Body of pancreas (tissue), 4 donors: ENCODE data around the gene ASTN2. TPM values are rescaled to one million over a fixed set of nuclear protein-coding genes. Genes with fewer than 3 reads are reported as not detected.

ENCODE experiments used
- ATAC-seq: fragments of 150-250 bp; one replicate; pipeline ENCODE4 v1.9.1; 2016
- DNase-seq, 4 donors: peaks; one replicate each; pipeline ENCODE4 v3.0.0-alpha.2; 2019
- H3K27ac ChIP-seq, 4 donors: fragments of 200-600 bp; sonication (generic); 1 replicate in 3 of 4; 2 replicates in 1 of 4; pipeline versions ENCODE4 v1.5.1 to v1.6.1; 2016 to 2019; ENCODE audit warnings: mild to moderate bottlenecking in 1 of 4, mixed read lengths in 1 of 4, moderate library complexity in 1 of 4
- H3K27me3 ChIP-seq, 2 donors: fragments of 200-600 bp; sonication (generic); one replicate each; pipeline ENCODE4 v1.6.0; 2016; ENCODE audit warnings: mild to moderate bottlenecking in 1 of 2
- H3K36me3 ChIP-seq, 2 donors: fragments of 200-600 bp; sonication (generic); replicated peaks in 1 of 2; 2 replicates each; pipeline ENCODE4 v1.5.1; 2016; ENCODE audit warnings: low read depth in 2 of 2; ENCODE audit not compliant: insufficient read depth in 1 of 2
- H3K4me1 ChIP-seq: fragments of 200-600 bp; sonication (generic); one replicate; pipeline ENCODE4 v1.6.0; 2016
- H3K4me3 ChIP-seq, 2 donors: fragments of 200-600 bp; sonication (generic); 1 replicate in 1 of 2; 2 replicates in 1 of 2; pipeline ENCODE4 v1.5.1; 2016 to 2019
- H3K9me3 ChIP-seq, 3 donors: fragments of 200-600 bp; sonication (generic); 1 replicate in 2 of 3; 2 replicates in 1 of 3; pipeline ENCODE4 v1.5.1; 2016
- CTCF ChIP-seq, 7 experiments: fragments of 450-650 bp in 4 of 7; fragments of 200-600 bp in 3 of 7; sonication (generic) in 3 of 7; IDR thresholded peaks; one replicate each; pipeline ENCODE4 v1.5.1; 2016 to 2019; ENCODE audit warnings: antibody characterized with exemption in 7 of 7
- POLR2A ChIP-seq, 3 donors: fragments of 450-650 bp; IDR thresholded peaks; one replicate each; pipeline ENCODE4 v1.6.1; 2016; ENCODE audit warnings: antibody characterized with exemption in 3 of 3, mild to moderate bottlenecking in 2 of 3
- WGBS, 2 donors: methylation state at CpG; one replicate each; pipeline ENCODE4 v1.1.5; 2017; 5-methylcytosine and 5-hydroxymethylcytosine counted together
- intact Hi-C: fragments of 100-400 bp; cut with DNase I; formaldehyde crosslinking; loops from one replicate; pipeline ENCODE4 v1.15.1; 2023
- total RNA-seq, 2 donors: library from RNA; depleted of rRNA; stranded (reverse); fragments of >200 nt; gene quantifications; one replicate each; pipeline ENCODE4 v1.1.0, GENCODE V29; 2016

ASTN2 gene
- total RNA-seq, 2 donors from 2014 or later = 8.2 to 9.6 TPM

- WGBS, 2 donors = 51 to 58% methylated on average over 7 of the region's 7 CpGs
- Histone ChIP-seq H3K9me3 (no peaks in the 10 kb centered on the region), H3K4me1 (peaks cover 18% of the 10 kb centered on the region), H3K36me3 (no peaks in the 10 kb centered on the region), H3K27me3 (no peaks in the 10 kb centered on the region), H3K4me3 (no peak overlapping the region), H3K27ac (peak overlapping the region in 2 of 4 donors; percentile 10 to 36)
- DNase-seq = peak in 3 of 4 donors; percentile 12 to 43 (median 29)
- no peak for TF ChIP-seq POLR2A (IDR thresholded peaks at IDR 0.05)
- TF ChIP-seq CTCF (IDR thresholded peaks at IDR 0.05) = no peak
- intact Hi-C loops = no loop called here
- ATAC-seq = peak; percentile 17
These were observed 943.6 kb downstream of the ASTN2 start for GRCh38 chr9:116471093-116471906.

GRCh38 chr9:116468793-116469527 is 945.9 kb downstream of the ASTN2 start:
- Histone ChIP-seq H3K27me3 (no peaks in the 10 kb centered on the region), H3K4me1 (peaks cover 36% of the 10 kb centered on the region), H3K36me3 (no peaks in the 10 kb centered on the region), H3K27ac (no peak overlapping the region), H3K4me3 (no peak overlapping the region), H3K9me3 (no peaks in the 10 kb centered on the region)
- ATAC-seq (no peak), DNase-seq (no peak)
- TF ChIP-seq CTCF (IDR thresholded peaks at IDR 0.05) (no peak), POLR2A (IDR thresholded peaks at IDR 0.05) (no peak)
- 85 to 90% methylated on average over 8 of the region's 8 CpGs for WGBS, 2 donors
- intact Hi-C loops = no loop called here

- peaks cover 36% of the 10 kb centered on the region for H3K4me1 ChIP-seq
- H3K9me3 ChIP-seq = no peaks in the 10 kb centered on the region
- DNase-seq = no peak
- intact Hi-C loops = no loop called here
- H3K36me3 ChIP-seq = no peaks in the 10 kb centered on the region
- 67 to 88% methylated on average over 1 of the region's 1 CpG for WGBS, 2 donors
- H3K27me3 ChIP-seq = no peaks in the 10 kb centered on the region
- no peak overlapping the region for H3K27ac ChIP-seq
- TF ChIP-seq POLR2A (IDR thresholded peaks at IDR 0.05) = no peak
- no peak for TF ChIP-seq CTCF (IDR thresholded peaks at IDR 0.05)
- ATAC-seq = no peak
- H3K4me3 ChIP-seq = no peak overlapping the region
These were observed 946.5 kb downstream of the ASTN2 start for GRCh38 chr9:116468369-116468768.

GRCh38 chr9:116467740-116468351 is 947.0 kb downstream of the ASTN2 start:
- ATAC-seq (no peak), DNase-seq (no peak)
- no peak overlapping the region for H3K4me3 ChIP-seq
- intact Hi-C loops = no loop called here
- no peaks in the 10 kb centered on the region for H3K27me3 ChIP-seq
- no peaks in the 10 kb centered on the region for H3K9me3 ChIP-seq
- no peak for TF ChIP-seq CTCF (IDR thresholded peaks at IDR 0.05)
- TF ChIP-seq POLR2A (IDR thresholded peaks at IDR 0.05) = no peak
- no peak overlapping the region for H3K27ac ChIP-seq
- WGBS, 2 donors = 56 to 67% methylated on average over 3 of the region's 3 CpGs
- H3K36me3 ChIP-seq = no peaks in the 10 kb centered on the region
- peaks cover 36% of the 10 kb centered on the region for H3K4me1 ChIP-seq
